OCI-LY1 (cell line): ENCODE results near the gene SCIN.

ENCODE experiments used
- H2AFZ ChIP-seq: fragments of 200-600 bp; sonication (generic), shearing (Covaris generic); 2 replicates; pipeline ENCODE4 v1.6.0; 2014; ENCODE audit warnings: antibody characterized with exemption, mild to moderate bottlenecking, low read length
- H3F3A ChIP-seq: fragments of 200-600 bp; sonication (generic), shearing (Covaris generic); 2 replicates; pipeline ENCODE4 v1.6.0; 2014; ENCODE audit warnings: mild to moderate bottlenecking, antibody characterized with exemption, low read length, moderate library complexity; ENCODE audit not compliant: insufficient read depth
- H3K27ac ChIP-seq: fragments of 200-600 bp; sonication (generic); 2 replicates; pipeline ENCODE4 v1.5.1; 2014; ENCODE audit warnings: low read length, mixed run types, mild to moderate bottlenecking, low read depth; ENCODE audit not compliant: poor library complexity, severe bottlenecking
- H3K27me3 ChIP-seq: fragments of 200-600 bp; sonication (generic); 2 replicates; pipeline ENCODE4 v1.6.0; 2014; ENCODE audit warnings: antibody characterized with exemption, mild to moderate bottlenecking, low read length, moderate library complexity; ENCODE audit not compliant: insufficient read depth
- H3K36me3 ChIP-seq: fragments of 200-600 bp; sonication (generic); 2 replicates; pipeline ENCODE4 v1.6.1; 2014; ENCODE audit warnings: mild to moderate bottlenecking, antibody characterized with exemption, low read length, moderate library complexity, mixed read lengths; ENCODE audit not compliant: insufficient read depth
- H3K4me1 ChIP-seq: fragments of 200-600 bp; sonication (generic); 2 replicates; pipeline ENCODE4 v1.5.1; 2014; ENCODE audit warnings: mild to moderate bottlenecking, low read length, moderate library complexity; ENCODE audit not compliant: insufficient read depth, severe bottlenecking
- H3K4me2 ChIP-seq: fragments of 200-600 bp; sonication (generic), shearing (Covaris generic); 2 replicates; pipeline ENCODE4 v1.6.1; 2014; ENCODE audit warnings: low read length
- H3K4me3 ChIP-seq: fragments of 200-600 bp; sonication (generic); 2 replicates; pipeline ENCODE4 v1.5.1; 2014; ENCODE audit warnings: low read length, low read depth, mild to moderate bottlenecking, mixed read lengths; ENCODE audit not compliant: poor library complexity, severe bottlenecking
- H3K79me2 ChIP-seq: fragments of 200-600 bp; shearing (Covaris generic); 2 replicates; pipeline ENCODE4 v1.6.1; 2016; ENCODE audit warnings: mixed run types, low read length, mixed read lengths; ENCODE audit not compliant: insufficient read depth
- H3K9ac ChIP-seq: fragments of 200-600 bp; sonication (generic), shearing (Covaris generic); 2 replicates; pipeline ENCODE4 v1.6.1; 2014; ENCODE audit warnings: mild to moderate bottlenecking, low read length, mixed read lengths
- H3K9me2 ChIP-seq: fragments of 200-600 bp; sonication (generic), shearing (Covaris generic); 2 replicates; pipeline ENCODE4 v1.6.1; 2014; ENCODE audit warnings: low read depth, mild to moderate bottlenecking, low read length, mixed read lengths
- H3K9me3 ChIP-seq: fragments of 200-600 bp; shearing (Covaris generic); 2 replicates; pipeline ENCODE4 v1.6.1; 2014; ENCODE audit warnings: low read length, mixed read lengths
- H4K20me1 ChIP-seq: fragments of 200-600 bp; sonication (generic), shearing (Covaris generic); 2 replicates; pipeline ENCODE4 v1.6.0; 2016; ENCODE audit warnings: mild to moderate bottlenecking, low read length; ENCODE audit not compliant: insufficient read depth
- CTCF ChIP-seq: fragments of 200-600 bp; sonication (generic), shearing (Covaris generic); IDR thresholded peaks from 2 replicates; pipeline ENCODE4 v1.5.1; 2017; ENCODE audit warnings: mild to moderate bottlenecking, antibody characterized with exemption, low read length, moderate library complexity, mixed read lengths
- EZH2 ChIP-seq: fragments of 200-600 bp; sonication (generic), shearing (Covaris generic); IDR thresholded peaks from 2 replicates; pipeline ENCODE4 v1.8.0; 2017; ENCODE audit warnings: borderline replicate concordance, mixed run types, mild to moderate bottlenecking, antibody characterized with exemption, low read length, moderate library complexity, mixed read lengths

Gene SCIN

DNA sequence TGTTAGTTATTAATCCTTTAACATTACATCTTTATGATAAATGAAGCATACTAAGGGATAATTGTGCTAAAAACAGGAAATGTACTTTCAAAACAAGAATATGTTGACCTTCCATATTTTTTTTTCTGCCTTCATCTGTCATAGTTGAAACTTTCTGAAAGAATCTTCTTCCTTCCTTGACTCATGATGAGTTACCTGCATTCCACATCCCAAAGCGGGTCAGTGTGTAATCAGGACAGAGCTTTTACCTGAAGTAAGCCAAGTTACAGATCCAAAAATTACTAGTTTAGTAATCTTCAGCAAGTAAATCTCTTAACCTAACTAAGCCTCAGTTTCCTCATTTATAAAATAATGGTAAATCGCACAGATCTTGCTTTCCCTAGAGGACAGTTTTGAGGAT lies 103.5 kb downstream of the SCIN start:
- Histone ChIP-seq H3K9me3 (no peaks in the 10 kb centered on the region), H2AFZ (no peak overlapping the region), H3K4me1 (no peaks in the 10 kb centered on the region), H3K36me3 (no peaks in the 10 kb centered on the region), H3K9me2 (no peaks in the 10 kb centered on the region), H3K4me3 (no peak overlapping the region), H3K4me2 (no peak overlapping the region), H3K9ac (no peak overlapping the region), H3K79me2 (no peaks in the 10 kb centered on the region), H3K27ac (no peak overlapping the region), H3K27me3 (no peaks in the 10 kb centered on the region), H4K20me1 (no peaks in the 10 kb centered on the region), H3F3A (no peaks in the 10 kb centered on the region)
- TF ChIP-seq EZH2 (no peak), CTCF (no peak)

DNA sequence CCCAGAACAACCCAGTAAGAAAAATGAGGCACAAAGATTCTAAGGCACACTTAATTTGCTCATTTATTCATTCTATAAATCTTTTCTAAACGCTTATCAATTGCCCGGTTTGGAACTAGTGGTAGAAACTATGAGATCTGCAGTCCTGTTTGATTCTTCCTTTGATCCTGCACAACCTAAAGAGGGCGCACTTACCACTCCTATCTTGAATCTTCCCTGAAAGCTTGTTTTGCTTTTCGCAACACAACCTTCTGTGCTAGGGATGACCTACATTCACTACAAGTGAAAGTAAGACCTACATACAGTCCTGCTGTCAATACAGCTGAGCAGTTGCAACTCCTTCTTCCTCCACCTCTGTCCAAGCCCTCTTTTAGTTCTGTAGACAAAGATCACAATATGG lies 104.3 kb downstream of the SCIN start:
- H3K4me3 ChIP-seq, result no peak overlapping the region
- no peaks in the 10 kb centered on the region for H4K20me1 ChIP-seq
- H3K9me3 ChIP-seq, result no peaks in the 10 kb centered on the region
- H3K79me2 ChIP-seq, result no peaks in the 10 kb centered on the region
- H3K36me3 ChIP-seq, result no peaks in the 10 kb centered on the region
- no peaks in the 10 kb centered on the region for H3F3A ChIP-seq
- H3K9ac ChIP-seq, result no peak overlapping the region
- TF ChIP-seq EZH2, result no peak
- TF ChIP-seq CTCF, result peak; percentile 60
- no peak overlapping the region for H3K4me2 ChIP-seq
- H3K9me2 ChIP-seq, result no peaks in the 10 kb centered on the region
- H2AFZ ChIP-seq, result no peak overlapping the region
- no peaks in the 10 kb centered on the region for H3K4me1 ChIP-seq
- no peak overlapping the region for H3K27ac ChIP-seq
- H3K27me3 ChIP-seq, result no peaks in the 10 kb centered on the region

DNA sequence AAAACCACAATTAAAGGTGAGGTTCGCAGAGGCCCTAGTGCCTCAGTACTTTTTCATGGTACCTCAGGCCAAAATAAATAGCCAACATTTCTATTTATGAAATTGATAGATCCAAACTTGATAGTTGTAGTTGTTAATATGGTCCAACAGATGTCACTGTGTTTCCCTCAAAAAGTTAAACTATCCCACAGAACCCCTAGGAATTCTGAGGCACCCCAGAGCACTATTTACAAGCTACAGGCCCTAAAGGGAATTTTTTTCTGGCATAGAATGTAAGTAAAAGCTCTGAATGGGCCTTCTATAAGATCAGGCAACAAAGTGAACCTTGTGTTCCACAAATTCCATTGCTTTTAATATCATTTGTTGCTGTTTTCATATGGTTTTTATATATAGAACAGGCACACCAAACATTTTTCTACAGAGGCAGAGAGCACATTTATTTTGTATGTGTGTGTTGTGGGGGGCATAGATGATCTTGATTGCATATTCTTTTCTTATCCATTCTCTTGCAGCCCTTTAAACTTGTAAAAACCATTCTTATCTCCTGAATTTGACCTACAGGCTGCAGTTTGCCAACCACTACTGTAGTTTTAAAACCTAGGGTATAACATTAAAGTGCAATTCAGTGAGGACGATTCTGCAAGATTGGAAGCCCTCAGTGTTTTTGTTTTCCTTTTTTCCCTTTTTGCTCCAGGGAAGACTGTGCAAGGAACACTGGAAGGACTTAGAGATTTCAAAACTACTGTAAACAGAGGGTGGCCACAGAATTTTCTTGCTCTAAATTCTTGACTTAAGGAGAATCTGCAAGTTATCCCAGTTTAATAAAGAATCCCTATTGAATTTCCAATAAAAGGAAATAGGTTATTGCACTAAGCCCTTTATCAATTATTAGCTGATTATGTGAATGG lies 113.4 kb downstream of the SCIN start:
- Histone ChIP-seq H4K20me1 (no peaks in the 10 kb centered on the region), H3K4me1 (no peaks in the 10 kb centered on the region), H3K4me2 (no peak overlapping the region), H2AFZ (no peak overlapping the region), H3K9me2 (no peaks in the 10 kb centered on the region), H3K9me3 (no peaks in the 10 kb centered on the region), H3F3A (no peaks in the 10 kb centered on the region), H3K9ac (no peak overlapping the region), H3K4me3 (no peak overlapping the region), H3K79me2 (no peaks in the 10 kb centered on the region), H3K36me3 (no peaks in the 10 kb centered on the region), H3K27me3 (no peaks in the 10 kb centered on the region), H3K27ac (no peak overlapping the region)
- TF ChIP-seq CTCF, result peak; percentile 12; the same call in 1 of the 2 replicates
- no peak for TF ChIP-seq EZH2
